Esophagus squamous epithelium (tissue), 5 donors: ENCODE results near the gene PTK7. TPM values are rescaled to one million over a fixed set of nuclear protein-coding genes. Genes with fewer than 3 reads are reported as not detected.

Source experiments
- DNase-seq: peaks from one replicate; lab custom pipeline; 2025; lab: John Stamatoyannopoulos, UW
- H3K27ac ChIP-seq, 4 donors: fragments of 200-600 bp; sonication (generic); one replicate each; pipeline ENCODE4 v1.5.1; 2016 to 2019; ENCODE audit warnings: mild to moderate bottlenecking in 1 of 4
- H3K27me3 ChIP-seq, 4 donors: fragments of 200-600 bp; sonication (generic); 1 replicate in 3 of 4; 2 replicates in 1 of 4; pipeline versions ENCODE4 v1.5.1 to v1.6.0; 2017 to 2021; ENCODE audit warnings: antibody characterized with exemption in 1 of 4
- H3K36me3 ChIP-seq, 3 donors: fragments of 200-600 bp; sonication (generic); one replicate each; pipeline ENCODE4 v1.5.1; 2016 to 2019
- H3K4me1 ChIP-seq, 3 donors: fragments of 200-600 bp; sonication (generic); one replicate each; pipeline ENCODE4 v1.5.1; 2017 to 2019
- H3K4me3 ChIP-seq, 4 donors: fragments of 200-600 bp; sonication (generic); 1 replicate in 3 of 4; 2 replicates in 1 of 4; pipeline ENCODE4 v1.5.1; 2016 to 2019; ENCODE audit warnings: mild to moderate bottlenecking in 2 of 4, moderate library complexity in 1 of 4
- H3K9me3 ChIP-seq, 3 donors: fragments of 200-600 bp; sonication (generic); one replicate each; pipeline ENCODE4 v1.5.1; 2016 to 2019
- POLR2A ChIP-seq, 4 donors: fragments of 450-650 bp; IDR thresholded peaks; one replicate each; pipeline ENCODE4 v1.6.1; 2017; ENCODE audit warnings: antibody characterized with exemption in 4 of 4, mild to moderate bottlenecking in 4 of 4, moderate library complexity in 3 of 4
- WGBS, 2 donors: methylation state at CpG; one replicate each; pipeline ENCODE4 v1.1.5; 2018; 5-methylcytosine and 5-hydroxymethylcytosine counted together
- intact Hi-C: fragments of 100-400 bp; cut with DNase I; formaldehyde crosslinking; loops from one replicate; pipeline ENCODE4 v1.15.0; 2022
- total RNA-seq, 4 donors: library from RNA; depleted of rRNA; stranded (reverse); fragments of >200 nt; gene quantifications; one replicate each; pipeline ENCODE4 v1.1.0, GENCODE V29; 2016
- TF ChIP-seq, protein P1 (sequence below), 6 experiments: fragments of 450-650 bp in 4 of 6; fragments of 200-600 bp in 2 of 6; sonication (generic) in 2 of 6; IDR thresholded peaks; one replicate each; pipeline ENCODE4 v1.5.1; 2016 to 2019; ENCODE audit warnings: antibody characterized with exemption in 6 of 6, mild to moderate bottlenecking in 4 of 6, moderate library complexity in 4 of 6
- donor health status: DM: yes; HTN: yes; CAD: no.

Gene PTK7
- total RNA-seq, 4 donors from 2014 or later, result 30.6 to 44.1 (median 36.7) TPM

DNA sequence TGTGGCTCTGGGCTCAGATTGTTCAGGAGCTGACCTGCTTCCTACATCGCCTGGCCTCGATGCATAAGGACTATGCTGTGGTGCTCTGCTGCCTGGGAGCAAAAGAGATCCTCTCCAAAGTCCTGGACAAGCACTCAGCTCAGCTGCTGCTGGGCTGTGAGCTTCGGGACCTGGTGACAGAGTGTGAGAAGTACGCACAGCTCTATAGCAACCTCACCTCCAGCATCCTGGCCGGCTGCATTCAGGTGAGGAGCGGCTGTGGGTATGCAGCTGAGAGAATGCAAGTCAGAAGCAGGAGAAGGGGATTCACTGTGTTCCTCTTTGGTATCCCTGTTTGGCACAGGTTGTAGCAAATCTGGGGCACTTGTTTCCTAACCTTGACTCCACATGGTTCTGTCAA is 123.8 kb downstream of the PTK7 start:
- Histone ChIP-seq H3K4me3 (no peak overlapping the region), H3K9me3 (no peaks in the 10 kb centered on the region), H3K27ac (no peak overlapping the region), H3K4me1 (no peaks in the 10 kb centered on the region), H3K27me3 (no peaks in the 10 kb centered on the region), H3K36me3 (peaks cover 16 to 99% (median 28%) of the 10 kb centered on the region in 3 donors)
- no peak for DNase-seq
- no peak for TF ChIP-seq POLR2A (IDR thresholded peaks at IDR 0.05)
- TF ChIP-seq, protein P1, sequence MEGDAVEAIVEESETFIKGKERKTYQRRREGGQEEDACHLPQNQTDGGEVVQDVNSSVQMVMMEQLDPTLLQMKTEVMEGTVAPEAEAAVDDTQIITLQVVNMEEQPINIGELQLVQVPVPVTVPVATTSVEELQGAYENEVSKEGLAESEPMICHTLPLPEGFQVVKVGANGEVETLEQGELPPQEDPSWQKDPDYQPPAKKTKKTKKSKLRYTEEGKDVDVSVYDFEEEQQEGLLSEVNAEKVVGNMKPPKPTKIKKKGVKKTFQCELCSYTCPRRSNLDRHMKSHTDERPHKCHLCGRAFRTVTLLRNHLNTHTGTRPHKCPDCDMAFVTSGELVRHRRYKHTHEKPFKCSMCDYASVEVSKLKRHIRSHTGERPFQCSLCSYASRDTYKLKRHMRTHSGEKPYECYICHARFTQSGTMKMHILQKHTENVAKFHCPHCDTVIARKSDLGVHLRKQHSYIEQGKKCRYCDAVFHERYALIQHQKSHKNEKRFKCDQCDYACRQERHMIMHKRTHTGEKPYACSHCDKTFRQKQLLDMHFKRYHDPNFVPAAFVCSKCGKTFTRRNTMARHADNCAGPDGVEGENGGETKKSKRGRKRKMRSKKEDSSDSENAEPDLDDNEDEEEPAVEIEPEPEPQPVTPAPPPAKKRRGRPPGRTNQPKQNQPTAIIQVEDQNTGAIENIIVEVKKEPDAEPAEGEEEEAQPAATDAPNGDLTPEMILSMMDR (IDR thresholded peaks at IDR 0.05), result no peak
- 90 to 92% methylated on average over 2 to 5 of the region's 6 CpGs for WGBS, 2 donors
- intact Hi-C loops, result no loop called here

DNA sequence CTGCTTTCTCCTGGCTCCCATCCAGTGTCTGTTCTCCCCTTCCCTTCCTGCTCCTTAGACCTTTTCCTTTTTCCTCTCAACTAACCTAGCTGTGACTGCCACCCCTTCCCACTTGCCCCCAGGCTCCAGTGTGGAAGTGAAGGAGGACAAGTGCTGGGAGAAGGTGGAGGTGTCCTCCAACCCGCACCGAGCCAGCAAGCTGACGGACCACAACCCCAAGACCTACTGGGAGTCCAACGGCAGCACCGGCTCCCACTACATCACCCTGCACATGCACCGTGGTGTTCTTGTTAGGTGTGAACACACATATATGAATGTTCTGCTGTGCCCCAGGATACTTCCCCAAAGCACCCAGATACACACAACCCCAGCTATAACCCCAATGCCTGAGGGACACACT is 124.4 kb downstream of the PTK7 start:
- no peak for DNase-seq
- TF ChIP-seq, protein P1 (IDR thresholded peaks at IDR 0.05), result no peak
- no peak for TF ChIP-seq POLR2A (IDR thresholded peaks at IDR 0.05)
- Histone ChIP-seq H3K4me1 (no peaks in the 10 kb centered on the region), H3K4me3 (no peak overlapping the region), H3K9me3 (no peaks in the 10 kb centered on the region), H3K27me3 (no peaks in the 10 kb centered on the region), H3K36me3 (peaks cover 17 to 99% (median 24%) of the 10 kb centered on the region in 3 donors), H3K27ac (no peak overlapping the region)
- 89 to 98% methylated on average over 6 of the region's 6 CpGs for WGBS, 2 donors
- intact Hi-C loops, result no loop called here

DNA sequence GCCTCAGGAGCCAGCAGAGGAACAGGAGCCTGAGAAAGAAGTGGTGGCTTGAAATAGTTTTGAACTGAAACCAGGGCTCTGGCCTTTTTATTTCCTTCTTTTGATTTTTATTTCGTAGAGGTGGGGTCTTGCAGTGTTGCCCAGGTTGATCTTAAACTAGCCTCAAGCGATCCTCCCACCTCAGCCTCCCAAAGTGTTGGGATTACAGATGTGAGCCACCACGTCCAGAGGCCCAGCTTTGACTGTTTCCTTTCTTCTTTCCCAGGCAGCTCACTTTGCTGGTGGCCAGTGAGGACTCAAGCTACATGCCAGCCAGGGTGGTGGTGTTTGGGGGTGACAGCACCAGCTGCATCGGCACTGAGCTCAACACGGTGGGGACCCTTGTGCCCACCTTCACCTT is 126.3 kb downstream of the PTK7 start:
- 80 to 84% methylated on average over 3 to 5 of the region's 5 CpGs for WGBS, 2 donors

DNA sequence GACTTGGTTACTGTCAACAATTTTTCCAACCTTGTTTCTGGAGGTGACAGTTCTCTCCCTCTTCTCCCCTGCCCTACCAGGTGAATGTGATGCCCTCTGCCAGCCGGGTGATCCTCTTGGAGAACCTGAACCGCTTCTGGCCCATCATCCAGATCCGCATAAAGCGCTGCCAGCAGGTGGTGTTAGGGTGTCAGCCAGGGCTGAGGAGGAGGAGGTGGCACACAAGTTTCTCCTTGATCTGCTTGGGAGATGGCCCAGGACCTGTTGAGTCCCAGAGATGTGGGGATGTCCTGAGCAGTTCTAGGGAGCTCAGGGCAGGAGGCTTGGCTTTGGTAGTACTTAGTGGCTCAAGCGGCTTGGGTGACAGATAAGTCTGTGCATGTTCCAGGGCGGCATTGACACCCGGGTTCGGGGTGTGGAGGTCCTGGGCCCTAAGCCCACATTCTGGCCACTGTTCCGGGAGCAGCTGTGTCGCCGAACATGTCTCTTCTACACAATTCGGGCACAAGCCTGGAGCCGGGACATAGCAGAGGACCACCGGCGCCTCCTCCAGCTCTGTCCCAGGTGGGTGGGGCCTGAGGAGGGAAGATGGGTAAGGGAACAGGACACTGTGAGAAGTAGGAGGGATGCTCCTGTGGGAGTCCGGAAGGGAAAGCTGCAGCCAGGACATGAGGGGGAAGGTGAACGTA is 127.1 kb downstream of the PTK7 start:
- no peak overlapping the region for H3K27ac ChIP-seq
- no peaks in the 10 kb centered on the region for H3K27me3 ChIP-seq
- no peak for DNase-seq
- H3K4me3 ChIP-seq, result no peak overlapping the region
- H3K36me3 ChIP-seq, result peaks cover 12 to 90% (median 13%) of the 10 kb centered on the region in 3 donors
- 86 to 93% methylated on average over 2 to 9 of the region's 17 CpGs for WGBS, 2 donors
- H3K4me1 ChIP-seq, result no peaks in the 10 kb centered on the region
- intact Hi-C loops, result no loop called here
- TF ChIP-seq, protein P1 (IDR thresholded peaks at IDR 0.05), result peak in 1 of 6 experiments; percentile 6
- TF ChIP-seq POLR2A (IDR thresholded peaks at IDR 0.05), result no peak
- H3K9me3 ChIP-seq, result no peaks in the 10 kb centered on the region

More for the DNA sequence above, 126.3 kb downstream of the PTK7 start:
- no peak for DNase-seq
- no peaks in the 10 kb centered on the region for H3K9me3 ChIP-seq
- H3K27ac ChIP-seq, result no peak overlapping the region
- H3K4me3 ChIP-seq, result no peak overlapping the region
- TF ChIP-seq POLR2A (IDR thresholded peaks at IDR 0.05), result no peak
- TF ChIP-seq, protein P1 (IDR thresholded peaks at IDR 0.05), result no peak
- H3K4me1 ChIP-seq, result no peaks in the 10 kb centered on the region
- H3K27me3 ChIP-seq, result no peaks in the 10 kb centered on the region
- intact Hi-C loops, result no loop called here
- peaks cover 12 to 98% (median 13%) of the 10 kb centered on the region in 3 donors for H3K36me3 ChIP-seq

DNA sequence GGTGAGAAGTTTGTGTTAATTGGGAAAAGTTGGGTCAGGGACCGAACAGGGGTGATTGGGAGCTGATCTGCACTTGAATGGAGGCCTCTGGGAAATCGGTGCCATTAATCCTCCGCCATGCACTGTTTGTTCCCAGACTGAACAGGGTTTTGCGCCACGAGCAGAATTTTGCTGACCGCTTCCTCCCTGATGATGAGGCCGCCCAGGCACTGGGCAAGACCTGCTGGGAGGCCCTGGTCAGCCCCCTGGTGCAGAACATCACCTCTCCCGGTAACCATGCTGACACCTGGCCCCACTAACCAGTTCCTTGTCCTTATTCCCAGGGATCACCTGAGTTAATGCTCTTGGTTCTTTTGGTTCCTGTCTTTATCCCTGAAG is 127.6 kb downstream of the PTK7 start:
- intact Hi-C loops, result no loop called here
- H3K36me3 ChIP-seq, result peaks cover 8 to 85% (median 13%) of the 10 kb centered on the region in 3 donors
- H3K27ac ChIP-seq, result no peak overlapping the region
- DNase-seq, result no peak
- H3K9me3 ChIP-seq, result no peaks in the 10 kb centered on the region
- WGBS, 2 donors, result 90 to 96% methylated on average over 8 of the region's 8 CpGs
- no peak overlapping the region for H3K4me3 ChIP-seq
- no peaks in the 10 kb centered on the region for H3K4me1 ChIP-seq
- TF ChIP-seq, protein P1 (IDR thresholded peaks at IDR 0.05), result no peak
- TF ChIP-seq POLR2A (IDR thresholded peaks at IDR 0.05), result no peak
- no peaks in the 10 kb centered on the region for H3K27me3 ChIP-seq
